CD4-positive, alpha-beta T cell treated with Interleukin-15 for 1 hour (primary cell): Measurements from ENCODE around the gene KANK3.
A peak's percentile ranks its signal among the peaks of the same experiment; 100 is the strongest.
"Not testable (repeated sequence)": the region's sequence is repeated elsewhere in the genome, so short reads cannot be mapped to it uniquely, and the experiment has no call there.

Experiments
- DNase-seq: peaks from one replicate; pipeline ENCODE4 v3.0.0-alpha.2; 2020

The KANK3 gene

DNA sequence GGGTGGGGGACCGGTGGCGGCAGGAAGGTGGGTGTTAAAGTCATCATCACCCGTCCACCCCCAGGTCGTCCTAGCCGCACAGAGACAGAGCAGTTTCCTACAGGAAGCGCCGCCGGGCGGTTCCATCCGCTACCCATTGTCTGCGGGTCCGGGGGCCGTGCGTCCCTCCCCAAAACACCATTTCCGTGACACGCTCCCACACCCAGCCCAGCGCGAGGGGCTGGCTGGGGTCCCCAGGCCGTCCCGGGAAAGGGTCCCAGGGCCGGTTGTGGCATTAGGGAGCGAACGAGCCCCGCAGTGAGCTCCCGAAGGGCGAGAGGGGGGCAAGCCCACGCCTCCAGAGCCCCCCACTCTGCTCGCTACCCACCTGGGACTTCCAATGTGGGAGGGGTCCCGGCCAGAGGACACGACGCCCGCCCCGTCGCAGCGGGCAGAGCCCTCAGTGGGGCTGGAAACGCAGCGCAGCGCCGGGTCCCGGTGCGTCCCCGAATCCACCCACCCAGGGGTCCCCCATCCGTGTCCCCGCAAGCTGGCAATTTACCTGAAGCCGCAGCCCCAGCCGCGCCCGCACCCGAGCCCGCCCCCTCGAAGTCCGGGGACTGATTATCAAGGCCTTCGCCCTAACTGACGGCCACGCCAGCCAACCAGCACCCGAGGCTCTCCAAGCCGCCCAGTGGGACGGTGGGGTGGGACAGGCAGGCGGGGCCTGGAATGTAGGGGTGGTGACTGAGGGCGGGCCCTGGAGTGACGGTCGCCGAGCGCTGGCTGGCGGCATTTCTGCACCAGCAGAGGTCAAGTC is at the start of gene KANK3:
KANK3 (minus strand) TSS at position 579 of the 799 bp plus-strand sequence. CDS start 5,434 bp downstream, outside the sequence.
- DNase-seq, result peak; percentile 94

DNA sequence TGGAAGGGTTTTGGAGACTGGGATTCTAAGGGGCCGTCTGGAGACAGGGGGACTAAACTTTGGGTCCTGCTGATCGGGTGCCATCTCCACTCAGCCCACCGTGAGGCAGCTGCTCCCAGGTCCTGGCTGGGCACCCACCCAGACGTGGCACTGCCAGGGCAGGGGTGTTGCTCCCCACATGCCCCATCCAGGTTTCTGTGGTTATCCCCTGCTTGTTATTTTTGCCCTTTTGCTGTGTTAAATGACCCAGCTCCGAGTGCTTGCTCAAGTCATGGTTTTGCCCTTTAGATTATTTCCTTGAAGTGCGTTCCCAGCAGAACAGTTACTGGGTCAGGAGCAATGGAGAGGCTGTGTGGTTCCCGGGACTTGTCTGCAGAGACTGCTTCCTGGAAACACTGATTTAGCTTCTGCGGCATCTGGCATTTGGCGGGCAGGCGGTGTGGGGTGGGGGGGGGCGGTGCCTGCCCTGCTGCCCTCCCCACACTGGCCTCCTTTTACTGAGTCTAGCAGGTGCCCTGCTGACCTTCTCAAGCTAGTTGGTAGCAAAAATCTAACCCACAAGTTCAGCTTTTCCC is 49.0 kb upstream of the KANK3 start:
- no peak for DNase-seq

DNA sequence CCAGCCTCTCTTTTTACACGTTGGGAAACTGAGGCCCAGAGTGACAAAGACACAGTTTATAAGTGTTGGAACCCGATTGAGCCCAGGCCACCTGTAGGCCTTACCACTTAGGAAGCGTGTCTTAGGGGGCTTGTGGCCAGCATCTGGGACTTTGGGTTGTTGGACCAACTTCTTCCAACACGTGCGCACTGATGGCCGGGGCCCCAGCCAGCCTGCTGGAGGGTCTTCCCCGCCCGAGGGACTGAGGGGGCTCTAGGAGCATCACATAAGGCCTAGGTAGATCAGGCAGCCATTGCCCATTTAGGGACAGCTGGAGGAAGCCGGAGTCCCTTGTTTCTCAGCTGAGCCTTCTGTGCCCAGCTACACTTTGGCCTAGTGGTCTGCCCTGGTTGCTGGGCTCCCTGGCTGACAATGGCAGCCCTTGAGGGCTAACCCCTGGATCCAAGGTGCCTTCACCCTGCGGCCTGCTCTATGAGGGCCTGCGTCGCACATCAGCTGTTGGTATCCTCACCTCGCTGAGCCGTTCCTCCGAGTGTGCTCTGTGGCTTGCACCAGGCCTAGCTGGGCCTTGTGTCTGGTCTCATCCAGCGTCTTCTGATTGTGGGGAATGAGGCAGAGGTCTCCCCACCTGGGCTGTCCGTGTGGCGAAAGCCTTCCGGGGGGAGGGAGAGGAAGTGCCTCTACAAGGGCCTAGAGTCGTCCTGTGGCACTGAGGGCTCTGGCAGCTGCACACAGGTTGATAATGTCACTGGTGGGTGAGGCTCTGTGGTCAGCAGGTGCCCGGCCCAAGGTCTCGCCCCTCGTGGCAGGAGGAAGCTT is 48.3 kb upstream of the KANK3 start:
- DNase-seq, result no peak

DNA sequence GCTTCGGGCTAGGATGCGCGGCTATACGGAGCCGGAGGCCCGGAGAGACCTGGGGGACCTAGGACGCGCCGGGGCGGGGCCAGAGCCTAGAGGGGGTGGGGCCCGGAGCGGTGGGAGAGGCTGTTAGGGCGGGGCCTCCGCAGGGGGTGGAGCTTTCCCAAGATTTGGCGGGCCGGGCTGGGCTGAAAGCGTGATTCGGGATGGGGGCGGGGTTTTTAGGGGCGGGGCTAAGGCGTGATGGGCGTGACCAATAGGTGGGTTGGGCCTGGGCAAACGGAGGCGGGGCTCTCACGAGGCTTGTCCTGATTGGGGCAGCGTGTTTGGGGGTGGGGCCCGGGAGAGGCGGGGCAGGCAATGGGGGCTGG is 47.5 kb upstream of the KANK3 start:
- DNase-seq, result peak; percentile 91

DNA sequence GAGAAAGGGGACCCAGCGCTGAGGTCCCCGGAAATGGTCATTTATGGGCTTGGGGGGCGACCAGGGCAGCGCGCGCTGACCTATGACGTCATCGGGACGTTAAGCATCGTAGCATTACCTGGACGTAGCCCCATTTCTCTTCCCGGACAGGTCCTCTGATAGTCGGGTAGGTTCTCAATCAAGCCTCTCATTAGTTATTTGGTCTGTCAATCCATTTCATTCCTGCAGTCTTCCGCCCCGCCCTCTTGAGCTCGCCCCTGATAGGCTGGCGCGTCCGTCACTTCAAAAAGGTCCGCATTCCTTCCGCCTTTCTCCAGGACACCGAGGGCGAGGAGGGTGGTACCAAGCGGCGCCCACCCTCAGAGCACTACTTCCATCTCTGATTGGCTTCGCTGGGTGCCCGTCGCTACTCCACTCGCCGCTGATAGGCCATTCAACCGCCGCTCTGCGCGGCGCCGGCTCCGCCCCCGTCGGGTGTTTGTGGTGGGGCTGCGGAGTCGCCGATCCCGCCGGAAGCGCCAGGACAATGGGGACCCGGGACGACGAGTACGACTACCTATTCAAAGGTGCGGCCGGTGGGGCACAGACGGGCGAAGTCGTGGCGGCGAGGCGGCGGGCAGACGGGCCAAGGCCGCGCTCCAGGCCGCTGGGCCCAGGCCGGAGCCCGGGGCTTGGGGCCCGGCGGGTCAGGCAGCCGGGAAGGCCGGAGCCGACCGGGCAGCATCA is 47.0 kb upstream of the KANK3 start, which contains the start of gene RAB11B:
RAB11B (plus strand) TSS at position 470 of the 726 bp plus-strand sequence; CDS start at position 527, 57 bp downstream.
- DNase-seq, result peak; percentile 100

DNA sequence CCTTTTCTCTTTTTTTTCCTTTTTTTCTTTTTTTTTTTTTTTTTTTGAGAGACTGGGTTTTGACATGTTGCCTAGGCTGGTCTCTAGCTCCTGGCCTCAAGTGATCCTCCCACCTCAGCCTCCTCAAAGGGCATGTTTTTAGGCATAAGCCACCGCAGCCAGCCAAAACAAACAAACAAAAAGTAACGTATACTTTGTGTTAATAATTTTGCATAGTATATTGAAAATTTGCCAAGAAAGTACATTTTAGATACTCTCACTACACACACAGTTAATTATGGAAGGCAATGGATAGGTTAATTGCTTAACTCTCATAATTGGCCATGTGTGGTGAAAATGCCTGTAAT is 45.5 kb upstream of the KANK3 start:
- DNase-seq, result no peak

DNA sequence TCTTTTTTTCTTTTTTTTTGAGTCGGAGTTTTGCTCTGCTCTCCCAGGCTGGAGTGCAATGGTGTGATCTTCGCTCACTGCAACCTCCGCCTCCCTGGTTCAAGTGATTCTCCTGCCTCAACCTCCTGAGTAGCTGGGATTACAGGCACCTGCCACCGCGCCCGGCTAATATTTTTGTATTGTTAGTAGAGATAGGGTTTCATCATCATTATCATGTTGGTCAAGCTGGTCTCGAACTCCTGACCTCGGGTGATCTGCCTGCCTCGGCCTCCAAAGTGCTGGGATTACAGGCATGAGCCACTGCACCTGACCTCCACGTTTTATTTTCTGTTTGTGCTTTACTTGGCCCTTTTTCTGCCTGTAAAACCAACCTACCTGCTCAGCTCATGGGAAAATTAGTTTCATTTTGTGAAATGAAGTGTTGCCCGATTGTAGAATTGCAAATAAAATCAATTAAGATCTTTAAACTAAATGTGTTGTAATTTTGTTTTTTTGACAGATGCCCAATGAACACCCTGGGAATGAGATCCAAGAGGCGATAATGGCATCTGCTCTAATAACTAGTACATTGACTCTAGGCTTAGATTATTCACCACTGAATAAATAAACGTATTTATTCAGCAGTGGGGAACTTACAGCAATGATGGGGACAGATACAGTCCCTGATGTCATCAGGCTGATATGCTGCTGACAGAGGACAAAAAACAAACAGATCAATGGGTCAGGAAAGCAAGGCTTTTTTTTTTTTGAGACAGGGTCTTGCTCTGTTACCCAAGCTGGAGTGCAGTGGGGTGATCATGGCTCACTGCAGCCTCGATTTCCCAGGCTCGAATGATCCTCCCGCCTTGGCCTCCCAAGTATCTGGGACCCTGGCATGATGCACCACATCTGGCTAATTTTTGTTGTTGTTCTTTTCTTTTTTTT is 44.9 kb upstream of the KANK3 start:
- DNase-seq, result no peak

DNA sequence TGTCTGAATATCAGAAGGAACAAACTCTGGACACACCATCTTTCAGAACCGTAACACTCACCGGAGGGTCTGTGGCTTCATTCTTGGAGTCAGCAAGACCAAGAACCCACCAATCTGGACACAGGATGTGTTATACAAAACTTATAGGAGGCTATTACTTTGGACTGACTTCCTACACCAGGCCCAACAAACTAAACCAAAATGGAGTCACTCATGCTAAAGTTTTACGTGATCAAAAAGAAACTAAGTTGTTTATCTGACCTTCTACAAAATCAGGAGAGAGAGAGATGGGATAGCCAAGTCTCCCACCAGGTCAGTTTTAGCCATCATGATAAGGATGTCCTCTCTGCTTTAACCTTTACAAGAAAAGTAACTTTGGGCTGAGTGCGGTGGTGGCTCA is 43.9 kb upstream of the KANK3 start:
- DNase-seq, result no peak

DNA sequence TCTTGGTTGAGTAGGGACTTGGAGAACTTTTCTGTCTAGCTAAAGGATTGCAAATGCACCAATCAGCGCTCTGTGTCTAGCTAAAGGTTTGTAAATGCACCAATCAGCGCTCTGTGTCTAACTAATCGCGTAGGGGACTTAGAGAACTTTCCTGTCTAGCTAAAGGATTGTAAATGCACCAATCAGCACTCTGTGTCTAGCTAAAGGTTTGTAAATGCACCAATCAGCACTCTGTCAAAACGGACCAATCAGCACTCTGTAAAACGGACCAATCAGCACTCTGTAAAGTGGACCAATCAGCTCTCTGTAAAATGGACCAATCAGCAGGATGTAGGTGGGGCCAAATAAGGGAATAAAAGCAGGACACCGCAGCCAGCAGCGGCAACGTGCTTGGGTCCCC is 43.4 kb upstream of the KANK3 start:
- not testable (repeated sequence) for DNase-seq

DNA sequence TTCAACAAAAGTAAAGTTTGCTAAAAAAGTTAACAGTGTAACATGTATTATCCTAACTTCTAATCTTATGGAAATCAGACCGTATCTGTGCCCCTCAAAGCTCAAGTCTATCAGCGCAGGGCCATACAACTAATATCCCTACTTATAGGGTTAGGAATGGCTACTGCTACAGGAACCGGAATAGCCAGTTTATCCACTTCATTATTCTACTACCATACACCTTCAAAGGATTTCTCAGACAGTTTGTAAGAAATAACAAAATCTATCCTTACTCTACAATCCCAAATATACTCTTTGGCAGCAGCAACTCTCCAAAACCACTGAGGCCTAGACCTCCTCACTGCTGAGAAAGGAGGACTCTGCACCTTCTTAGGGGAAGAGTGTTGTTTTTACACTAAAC is 42.5 kb upstream of the KANK3 start:
- DNase-seq, result not testable (repeated sequence)

DNA sequence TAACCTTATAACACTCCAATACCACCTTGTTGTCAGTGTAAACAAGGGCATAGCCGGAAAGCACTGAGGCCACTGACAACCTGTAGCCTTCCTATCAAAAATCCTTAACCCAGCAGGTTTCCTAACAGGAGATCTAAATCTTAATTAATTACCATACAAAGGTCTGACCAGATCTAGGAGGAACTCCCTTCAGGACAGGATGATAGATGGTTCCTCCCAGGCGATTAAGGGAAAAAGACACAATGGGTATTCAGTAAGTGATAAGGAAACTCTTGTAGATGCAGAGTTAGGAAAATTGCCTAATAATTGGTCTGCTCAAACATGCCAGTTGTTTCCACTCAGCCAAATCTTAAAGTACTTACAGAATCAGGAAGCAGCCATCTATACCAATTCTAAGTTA is 42.0 kb upstream of the KANK3 start:
- not testable (repeated sequence) for DNase-seq

DNA sequence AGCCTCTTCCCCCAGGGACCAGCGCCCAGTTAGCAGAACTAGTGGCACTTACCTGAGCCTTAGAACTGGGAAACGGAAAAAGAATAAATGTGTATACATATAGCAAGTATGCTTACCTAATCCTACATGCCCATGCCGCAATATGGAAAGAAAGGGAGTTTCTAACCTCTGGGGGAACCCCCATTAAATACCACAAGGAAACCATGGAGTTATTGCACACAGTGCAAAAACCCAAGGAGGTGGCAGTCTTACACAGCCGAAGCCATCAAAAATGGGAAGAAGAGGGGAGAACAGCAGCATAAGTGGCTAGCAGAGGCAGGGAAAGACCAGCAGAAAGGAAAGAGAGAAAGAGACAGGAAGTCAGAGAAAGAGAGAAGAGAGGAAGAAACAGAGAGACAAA is 41.5 kb upstream of the KANK3 start:
- not testable (repeated sequence) for DNase-seq

DNA sequence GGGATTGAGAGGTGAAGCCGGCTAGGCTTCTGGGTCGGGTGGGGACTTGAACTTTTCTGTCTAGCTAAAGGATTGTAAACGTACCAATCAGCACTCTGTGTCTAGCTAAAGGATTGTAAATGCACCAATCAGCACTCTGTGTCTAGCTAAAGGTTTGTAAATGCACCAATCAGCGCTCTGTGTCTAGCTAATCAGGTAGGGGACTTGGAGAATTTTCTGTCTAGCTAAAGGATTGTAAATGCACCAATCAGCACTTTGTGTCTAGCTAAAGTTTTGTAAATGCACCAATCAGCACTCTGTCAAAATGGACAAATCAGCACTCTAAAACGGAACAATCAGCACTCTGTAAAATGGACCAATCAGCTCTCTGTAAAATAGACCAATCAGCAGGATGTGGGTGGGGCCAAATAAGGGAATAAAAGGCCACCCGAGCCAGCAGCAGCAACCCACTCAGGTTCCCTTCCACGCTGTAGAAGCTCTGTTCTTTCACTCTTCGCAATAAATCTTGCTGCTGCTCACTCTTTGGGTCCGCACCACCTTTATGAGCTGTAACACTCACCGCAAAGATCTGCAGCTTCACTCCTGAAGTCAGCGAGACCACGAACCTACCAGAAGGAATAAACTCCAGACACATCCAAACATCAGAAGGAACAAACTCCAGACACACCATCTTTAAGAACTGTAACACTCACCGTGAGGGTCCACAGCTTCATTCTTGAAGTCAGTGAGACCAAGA is 36.3 kb upstream of the KANK3 start:
- DNase-seq, result not testable (repeated sequence)

DNA sequence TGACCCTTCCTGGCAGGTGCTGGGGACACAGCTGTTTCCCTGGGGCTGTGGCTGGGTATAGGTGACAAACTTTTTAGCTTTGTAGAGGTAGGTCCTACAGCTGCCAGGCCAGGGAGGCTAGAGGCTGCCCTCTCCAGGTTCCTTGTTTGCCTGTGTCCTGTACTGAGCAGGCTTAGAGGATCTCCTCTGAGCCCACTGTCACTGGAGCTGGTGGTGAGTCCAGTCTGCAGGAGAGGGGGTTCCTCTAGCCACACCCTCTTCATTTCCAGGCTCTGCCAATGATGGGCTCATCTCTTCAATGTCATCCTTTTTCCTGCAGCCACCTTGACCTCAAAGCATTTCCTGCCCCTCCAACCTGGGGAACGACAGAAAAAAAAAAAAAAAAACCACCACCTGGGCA is 34.5 kb upstream of the KANK3 start:
- no peak for DNase-seq

DNA sequence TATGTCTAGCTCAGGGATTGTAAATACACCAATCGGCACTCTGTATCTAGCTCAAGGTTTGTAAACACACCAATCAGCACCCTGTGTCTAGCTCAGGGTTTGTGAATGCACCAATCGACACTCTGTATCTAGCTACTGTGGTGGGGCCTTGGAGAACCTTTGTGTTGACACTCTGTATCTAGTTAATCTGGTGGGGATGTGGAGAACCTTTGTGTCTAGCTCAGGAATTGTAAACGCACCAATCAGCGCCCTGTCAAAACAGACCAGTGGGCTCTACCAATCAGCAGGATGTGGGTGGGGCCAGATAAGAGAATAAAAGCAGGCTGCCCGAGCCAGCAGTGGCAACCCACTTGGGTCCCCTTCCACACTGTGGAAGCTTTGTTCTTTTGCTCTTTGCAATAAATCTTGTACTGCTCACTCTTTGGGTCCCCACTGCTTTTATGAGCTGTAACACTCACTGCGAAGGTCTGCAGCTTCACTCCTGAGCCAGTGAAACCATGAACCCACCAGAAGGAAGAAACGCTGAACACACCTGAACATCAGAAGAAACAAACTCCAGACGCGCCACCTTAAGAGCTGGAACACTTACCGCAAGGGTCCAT is 33.4 kb upstream of the KANK3 start:
- DNase-seq, result not testable (repeated sequence)

DNA sequence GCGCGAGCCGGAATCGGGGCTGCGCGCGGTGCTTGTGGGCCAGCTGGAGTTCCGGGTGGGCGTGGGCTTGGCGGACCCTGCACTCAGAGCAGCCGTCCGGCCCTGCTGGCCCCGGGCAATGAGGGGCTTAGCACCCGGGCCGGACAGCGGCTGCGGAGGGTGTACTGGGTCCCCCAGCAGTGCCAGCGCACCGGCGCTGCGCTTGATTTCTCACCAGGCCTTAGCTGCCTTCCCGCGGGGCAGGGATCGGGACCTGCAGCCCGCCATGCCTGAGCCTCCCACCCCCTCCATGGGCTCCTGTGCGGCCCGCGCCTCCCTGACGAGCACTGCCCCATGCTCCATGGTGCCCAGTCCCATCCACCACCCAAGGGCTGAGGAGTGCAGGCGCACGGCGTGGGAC is 32.7 kb upstream of the KANK3 start:
- not testable (repeated sequence) for DNase-seq

DNA sequence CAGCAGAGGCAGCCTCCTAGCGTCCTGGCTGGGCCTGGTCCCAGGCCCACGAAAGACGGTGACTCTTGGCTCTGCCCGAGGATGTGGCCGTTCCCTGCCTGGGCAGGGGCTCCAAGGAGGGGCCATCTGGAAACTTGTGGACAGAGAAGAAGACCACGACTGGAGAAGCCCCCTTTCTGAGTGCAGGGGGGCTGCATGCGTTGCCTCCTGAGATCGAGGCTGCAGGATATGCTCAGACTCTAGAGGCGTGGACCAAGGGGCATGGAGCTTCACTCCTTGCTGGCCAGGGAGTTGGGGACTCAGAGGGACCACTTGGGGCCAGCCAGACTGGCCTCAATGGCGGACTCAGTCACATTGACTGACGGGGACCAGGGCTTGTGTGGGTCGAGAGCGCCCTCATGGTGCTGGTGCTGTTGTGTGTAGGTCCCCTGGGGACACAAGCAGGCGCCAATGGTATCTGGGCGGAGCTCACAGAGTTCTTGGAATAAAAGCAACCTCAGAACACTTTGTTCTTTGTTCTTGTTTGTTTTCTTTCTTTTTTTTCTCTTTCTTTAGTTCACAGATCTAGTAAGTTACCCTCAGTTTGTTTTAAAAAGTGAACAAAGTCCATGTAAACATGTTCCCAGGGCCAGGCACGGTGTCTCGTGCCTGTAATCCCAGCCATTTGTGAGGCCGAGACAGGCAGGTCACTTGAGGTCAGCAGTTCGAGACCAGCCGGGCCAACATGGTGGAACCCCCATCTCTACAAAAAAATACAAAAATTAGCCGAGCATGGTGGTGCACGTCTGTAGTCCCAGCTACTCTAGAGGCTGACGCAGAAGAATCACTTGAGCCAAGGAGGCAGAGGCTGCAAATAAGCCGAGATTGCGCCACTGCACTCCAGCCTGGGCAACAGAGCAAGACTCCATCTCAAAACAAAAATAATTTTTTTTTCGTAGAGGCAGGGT is 31.1 kb upstream of the KANK3 start:
- no peak for DNase-seq

DNA sequence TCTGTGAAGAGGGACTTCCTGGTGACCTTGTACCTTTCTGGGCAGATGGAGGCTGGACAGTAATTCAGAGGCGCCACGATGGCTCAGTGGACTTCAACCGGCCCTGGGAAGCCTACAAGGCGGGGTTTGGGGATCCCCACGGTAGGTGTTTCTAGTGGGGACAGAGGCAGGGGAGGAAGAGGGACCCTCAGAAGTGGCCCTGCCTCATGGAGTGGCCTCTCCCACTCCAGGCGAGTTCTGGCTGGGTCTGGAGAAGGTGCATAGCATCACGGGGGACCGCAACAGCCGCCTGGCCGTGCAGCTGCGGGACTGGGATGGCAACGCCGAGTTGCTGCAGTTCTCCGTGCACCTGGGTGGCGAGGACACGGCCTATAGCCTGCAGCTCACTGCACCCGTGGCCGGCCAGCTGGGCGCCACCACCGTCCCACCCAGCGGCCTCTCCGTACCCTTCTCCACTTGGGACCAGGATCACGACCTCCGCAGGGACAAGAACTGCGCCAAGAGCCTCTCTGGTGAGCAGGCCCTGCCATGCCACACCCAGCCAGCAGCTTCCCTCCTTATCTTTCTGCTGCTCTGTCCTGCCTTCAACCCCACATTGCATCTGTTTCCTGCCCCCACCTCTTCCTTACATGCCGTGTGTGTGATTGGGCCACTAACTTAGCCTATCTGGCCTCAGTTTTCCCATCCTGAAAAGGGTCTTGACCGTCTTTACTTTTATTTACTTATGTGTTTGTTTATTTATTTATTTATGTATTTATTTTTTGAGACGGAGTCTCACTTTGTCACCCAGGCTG is 28.1 kb upstream of the KANK3 start:
- DNase-seq, result no peak
